ENCODE data around the gene SLX9.

- TF ChIP-seq CTCF (IDR thresholded peaks at IDR 0.05) (no peak), POLR2A (IDR thresholded peaks at IDR 0.05) (no peak), POLR2AphosphoS5 (IDR thresholded peaks at IDR 0.05) (no peak), EP300 (IDR thresholded peaks at IDR 0.05) (no peak)
Observed at GRCh38 chr21:44908908-44909307, 30.9 kb upstream of the SLX9 start.
